ENCODE results near the gene PRR18.
A peak's percentile ranks its signal among the peaks of the same experiment; 100 is the strongest.
"Not testable (repeated sequence)": the region's sequence is repeated elsewhere in the genome, so short reads cannot be mapped to it uniquely, and the experiment has no call there.

PRR18 gene, protein sequence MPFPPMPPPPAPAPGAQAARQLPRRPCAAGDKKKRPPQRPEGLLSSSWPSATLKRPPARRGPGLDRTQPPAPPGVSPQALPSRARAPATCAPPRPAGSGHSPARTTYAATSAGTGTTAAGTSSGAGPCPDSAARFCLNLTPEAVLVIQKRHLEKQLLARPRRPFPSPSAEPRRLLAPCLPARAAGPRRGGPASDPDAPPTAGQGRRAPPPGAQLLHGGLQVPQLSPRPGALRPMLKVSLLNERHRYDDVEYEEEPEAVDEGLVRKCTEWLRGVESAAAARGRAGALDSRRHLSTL
- 0.04 to 0.06 reads per million in 2 experiments for total RNA-seq

- no peak for DNase-seq (ENCODE audit: low read depth)
Measured at GRCh38 chr6:166308033-166308768, at the start of gene PRR18. TSS of gene PRR18 (minus strand) at chr6:166308392. CDS start at chr6:166308142, 250 bp downstream.

DNA sequence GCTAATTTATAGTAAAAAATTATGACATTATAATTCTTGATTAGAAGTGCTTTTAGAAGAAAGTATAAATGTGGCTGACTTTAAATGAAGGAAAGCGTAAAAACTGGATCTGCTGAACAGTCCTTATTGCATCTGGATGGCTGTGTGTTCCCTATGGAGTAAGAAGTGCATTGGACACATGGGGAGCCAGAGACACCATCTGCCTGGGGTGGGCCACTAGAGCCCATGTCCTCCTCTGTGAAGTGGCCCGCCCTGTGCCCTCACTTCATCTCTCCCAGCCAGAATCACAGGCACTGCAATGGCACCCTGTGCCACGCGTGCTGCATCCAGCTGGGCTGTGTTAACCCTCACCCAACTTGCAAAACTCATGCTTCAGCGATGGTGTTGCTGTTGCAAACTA is 47.4 kb upstream of the PRR18 start:
- DNase-seq (ENCODE audit: low read depth) = no peak

DNA sequence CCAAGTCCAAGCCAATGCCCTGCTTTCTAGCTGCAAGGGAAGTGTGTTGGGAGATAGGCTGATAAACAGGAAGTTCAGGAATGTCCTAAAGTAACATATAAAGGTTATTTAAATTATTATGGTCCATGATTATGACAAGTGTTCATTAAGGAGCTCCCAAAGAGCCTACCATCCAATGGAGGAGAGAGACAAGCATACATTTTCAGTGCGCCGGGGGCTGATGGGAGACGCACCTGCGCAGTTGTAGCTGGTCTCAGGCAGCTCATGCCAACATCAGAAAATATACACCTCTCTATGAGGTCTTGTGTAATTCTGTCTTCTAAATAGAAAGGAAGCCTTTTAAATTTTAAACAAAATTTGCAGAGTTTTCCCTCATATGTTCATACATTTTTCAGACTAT is 46.8 kb upstream of the PRR18 start:
- no peak for DNase-seq (ENCODE audit: low read depth)

- DNase-seq (ENCODE audit: low read depth) = no peak
Measured at GRCh38 chr6:166354143-166354542, 46.0 kb upstream of the PRR18 start.

DNA sequence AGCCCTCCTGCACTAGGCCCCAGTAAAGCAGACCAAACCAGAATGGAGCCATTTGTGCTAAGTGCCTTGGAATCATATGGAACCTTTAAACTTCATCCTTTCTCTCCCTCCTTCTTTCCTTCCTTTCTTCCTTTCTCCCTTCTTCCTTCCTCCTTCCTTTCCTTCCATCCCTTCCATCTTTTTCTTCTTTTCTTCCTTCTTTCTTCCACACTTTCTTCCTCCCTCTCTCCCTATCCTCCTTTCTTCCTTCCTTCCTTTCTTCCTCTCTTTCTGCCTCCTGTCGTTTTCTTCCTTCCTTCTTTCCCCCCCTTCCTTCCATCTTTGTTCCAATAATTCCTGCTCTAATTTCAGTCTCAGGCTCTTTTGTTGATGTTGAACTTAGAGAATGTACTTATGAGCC is 45.3 kb upstream of the PRR18 start:
- DNase-seq (ENCODE audit: low read depth) = no peak

GRCh38 chr6:166352923-166353322 is 44.7 kb upstream of the PRR18 start:
- no peak for DNase-seq (ENCODE audit: low read depth)

GRCh38 chr6:166351715-166352285 is 43.6 kb upstream of the PRR18 start:
- no peak for DNase-seq (ENCODE audit: low read depth)

- no peak for DNase-seq (ENCODE audit: low read depth)
Measured at GRCh38 chr6:166348305-166348949, 40.2 kb upstream of the PRR18 start.

DNA sequence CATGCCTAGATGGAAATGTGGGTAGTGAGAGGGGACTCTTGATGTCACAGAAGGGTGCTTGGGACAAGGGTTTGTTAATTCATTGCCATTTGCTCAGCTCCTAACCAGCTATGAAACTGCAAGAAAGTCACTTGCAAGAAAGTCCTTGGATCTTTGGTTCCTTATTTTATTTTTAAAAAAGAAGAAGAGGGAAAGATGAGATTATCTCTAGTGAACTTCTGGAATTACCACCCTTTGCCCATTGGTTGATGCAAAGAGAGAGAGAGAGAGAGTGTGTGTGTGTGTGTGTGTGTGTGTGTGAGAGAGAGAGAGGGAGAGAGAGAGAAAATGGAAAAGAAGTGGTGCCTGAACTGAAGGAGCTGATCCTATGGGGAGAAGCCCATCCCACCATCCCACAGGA is 38.8 kb upstream of the PRR18 start:
- DNase-seq (ENCODE audit: low read depth) = no peak

DNA sequence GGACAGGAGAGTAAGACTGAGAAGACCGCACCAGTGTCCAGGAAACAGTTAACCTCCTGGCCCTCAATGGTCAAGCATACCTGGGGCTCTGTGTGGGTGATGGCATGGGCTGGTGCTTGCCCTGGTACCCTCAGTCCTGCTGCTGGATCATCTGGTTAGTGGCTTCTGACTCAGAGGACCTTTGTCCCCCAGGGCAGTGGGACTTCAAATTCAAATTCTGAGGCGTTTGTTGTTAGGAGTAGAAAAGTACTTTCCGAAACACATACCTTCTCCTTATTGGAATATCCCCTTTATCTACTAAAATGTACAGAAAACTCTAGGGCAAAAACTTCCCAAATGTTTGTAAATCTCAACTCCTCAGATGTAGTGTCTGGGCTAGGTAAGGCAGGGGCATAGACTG is 38.3 kb upstream of the PRR18 start:
- DNase-seq (ENCODE audit: low read depth) = no peak

- not testable (repeated sequence) for DNase-seq (ENCODE audit: low read depth)
Measured at GRCh38 chr6:166345672-166346071, 37.5 kb upstream of the PRR18 start.

- DNase-seq (ENCODE audit: low read depth) = not testable (repeated sequence)
Measured at GRCh38 chr6:166344921-166345320, 36.7 kb upstream of the PRR18 start.

- no peak for DNase-seq (ENCODE audit: low read depth)
Measured at GRCh38 chr6:166344240-166344639, 36.0 kb upstream of the PRR18 start.

- no peak for DNase-seq (ENCODE audit: low read depth)
Measured at GRCh38 chr6:166343150-166343487, 34.9 kb upstream of the PRR18 start.

DNA sequence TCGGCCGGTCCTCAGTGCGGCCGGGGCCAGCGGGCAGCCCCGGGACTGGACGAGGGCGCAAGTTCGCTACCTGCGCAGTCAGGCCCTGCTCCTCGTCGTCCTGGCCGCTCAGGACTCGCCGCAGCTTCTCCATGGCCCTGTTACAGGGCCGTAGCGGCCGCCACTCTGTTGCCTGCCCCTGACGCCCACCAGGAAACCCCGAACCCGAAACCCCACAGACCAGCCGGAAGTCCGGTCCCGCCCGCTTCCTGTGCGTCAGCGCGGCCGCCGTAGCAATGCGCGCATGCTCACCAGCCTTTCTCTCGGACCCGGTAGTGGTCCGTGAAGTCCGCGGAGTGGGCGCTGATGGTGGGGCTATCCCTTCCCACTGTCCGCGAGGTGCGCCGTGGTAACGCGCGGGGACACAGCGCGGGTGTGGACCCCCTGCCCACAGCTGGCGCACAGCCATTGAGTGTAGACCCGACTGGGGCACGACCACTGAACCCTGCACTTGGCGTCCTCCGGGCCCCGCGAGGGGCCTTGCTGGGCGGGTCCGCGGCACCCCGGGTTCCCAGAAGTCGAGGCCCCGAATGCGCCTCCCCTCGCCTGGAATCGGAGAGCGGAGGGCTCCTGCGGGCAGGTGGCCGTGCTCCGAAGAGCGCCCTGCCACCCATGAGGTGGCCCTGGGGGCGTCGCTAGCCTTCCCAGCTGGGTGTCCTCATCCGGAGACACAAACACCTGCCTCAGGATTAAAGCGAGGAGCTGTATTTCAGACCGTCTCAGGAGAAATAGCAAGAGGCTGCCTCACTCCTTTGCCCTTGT is 34.4 kb upstream of the PRR18 start, which contains the start of gene SFT2D1:
Gene SFT2D1 (minus strand): TSS at position 197 of the 801 bp plus-strand sequence. CDS start 64 bp downstream, at position 133.
- DNase-seq (ENCODE audit: low read depth) = peak; percentile 31

DNA sequence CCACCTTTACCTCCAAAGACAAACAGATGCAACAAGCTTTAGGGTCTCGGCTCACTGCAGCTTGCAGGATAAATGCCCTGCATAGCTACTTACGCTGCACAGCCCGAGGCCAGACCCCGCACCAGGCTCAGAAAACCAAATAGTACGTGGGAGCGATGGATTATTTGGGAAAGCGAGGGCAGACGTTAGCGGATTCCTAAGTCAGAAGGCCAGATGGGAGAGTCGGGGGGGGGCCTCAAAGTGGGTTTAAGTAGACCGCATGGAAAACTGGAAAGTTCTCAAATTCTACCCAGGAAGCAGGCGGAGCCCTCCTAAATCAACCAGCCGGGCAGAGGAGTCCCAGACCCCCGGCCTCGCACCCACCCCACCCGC is 33.8 kb upstream of the PRR18 start:
- no peak for DNase-seq (ENCODE audit: low read depth)

DNA sequence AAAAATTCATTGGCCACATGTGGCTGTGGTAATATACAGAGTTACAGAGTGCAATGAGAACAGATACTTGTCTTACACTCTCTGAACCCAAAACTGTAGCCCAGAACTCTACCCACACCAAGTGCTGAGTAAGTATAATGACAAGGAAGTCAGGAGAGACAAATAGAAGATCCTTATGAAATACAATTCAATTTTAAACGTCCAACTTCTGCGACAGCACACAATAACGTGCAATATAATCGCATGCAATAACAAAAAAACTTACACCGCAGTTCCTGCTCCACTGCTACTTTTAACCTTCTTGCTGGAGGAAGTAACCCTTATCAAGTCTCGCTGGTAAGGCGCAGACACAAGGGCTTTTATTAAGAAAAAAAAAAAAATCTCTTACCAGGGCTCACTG is 33.3 kb upstream of the PRR18 start:
- no peak for DNase-seq (ENCODE audit: low read depth)

DNA sequence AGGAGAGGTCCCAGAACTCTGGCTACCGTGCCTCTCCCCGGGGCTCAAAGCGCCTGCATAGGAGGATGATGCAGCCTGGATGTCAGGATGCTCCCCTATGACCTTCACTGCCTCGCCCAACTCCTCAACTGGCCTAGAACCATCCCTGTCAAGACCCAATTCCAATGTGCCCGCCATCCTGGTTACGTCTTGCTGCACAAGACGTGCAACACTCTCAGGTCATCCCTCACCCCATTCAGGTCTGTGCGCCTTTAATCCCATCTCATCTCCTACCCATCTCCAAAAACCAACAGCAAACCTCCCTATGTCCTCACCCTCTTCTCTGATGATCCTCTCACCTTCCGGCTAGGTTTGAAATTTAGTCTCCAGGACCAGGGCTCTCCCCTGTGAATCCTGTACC is 30.7 kb upstream of the PRR18 start:
- DNase-seq (ENCODE audit: low read depth) = no peak

DNA sequence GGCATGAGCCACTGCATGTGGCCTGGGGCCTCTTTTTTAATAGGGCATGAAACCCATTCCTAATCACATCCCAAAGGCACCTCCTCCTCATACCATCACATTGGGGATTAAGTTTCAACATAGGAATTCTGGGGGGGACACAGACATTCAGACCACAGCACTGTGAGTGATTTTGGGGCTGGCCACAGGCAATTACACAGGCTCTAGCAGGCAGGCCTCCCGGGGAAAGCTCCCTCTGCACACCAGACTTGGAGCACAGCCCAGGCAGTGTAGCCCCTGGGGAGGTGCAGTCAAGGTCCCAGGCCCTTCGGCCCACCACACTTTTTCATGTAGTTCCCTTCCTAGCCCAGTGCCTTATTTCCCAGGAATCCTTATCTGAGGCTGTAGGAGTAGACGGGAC is 28.7 kb upstream of the PRR18 start:
- no peak for DNase-seq (ENCODE audit: low read depth)

- no peak for DNase-seq (ENCODE audit: low read depth)
Measured at GRCh38 chr6:166335378-166336302, 27.4 kb upstream of the PRR18 start.

- no peak for DNase-seq (ENCODE audit: low read depth)
Measured at GRCh38 chr6:166334878-166335277, 26.7 kb upstream of the PRR18 start.

All from T follicular helper cell (primary cell).